MCF 10A (cell line): ENCODE results near the gene SBSN. TPM values are rescaled to one million over a fixed set of nuclear protein-coding genes. Genes with fewer than 3 reads are reported as not detected.

Experiments used
- BruUV-seq: library from RNA; stranded (reverse); fragments of 400-500 nt; replicated peaks from 2 replicates; lab custom pipeline; 2021; lab: Mats Ljungman, UMichigan
- CTCF ChIA-PET: fragments of 300-600 bp; sonication (Branson Sonifier 250); formaldehyde crosslinking; extraction: SDS; loops from one replicate; lab custom pipeline; 2021; ENCODE audit warnings: antibody characterized with exemption, inconsistent platforms; lab: Yijun Ruan, JAX
- POLR2A ChIA-PET: fragments of 300-600, 350-650 bp; sonication (Branson Sonifier 250); formaldehyde crosslinking; extraction: SDS; loops from one replicate; lab custom pipeline; 2020; ENCODE audit warnings: antibody characterized with exemption, inconsistent platforms; lab: Yijun Ruan, JAX
- DNase-seq: peaks from one replicate; pipeline ENCODE4 v3.0.0-alpha.2; 2018; ENCODE audit not compliant: unreplicated experiment
- H3K27ac Mint-ChIP-seq: one replicate; pipeline ENCODE4 v1.8.0; 2022; ENCODE audit warnings: mild to moderate bottlenecking, low read depth, mixed read lengths; ENCODE audit not compliant: unreplicated experiment
- H3K27me3 Mint-ChIP-seq: one replicate; pipeline ENCODE4 v1.8.0; 2022; ENCODE audit warnings: mixed read lengths; ENCODE audit not compliant: insufficient read depth, unreplicated experiment
- H3K36me3 Mint-ChIP-seq: one replicate; pipeline ENCODE4 v1.8.0; 2022; ENCODE audit warnings: mild to moderate bottlenecking, moderate library complexity, mixed read lengths; ENCODE audit not compliant: insufficient read depth, unreplicated experiment
- H3K4me1 Mint-ChIP-seq: one replicate; pipeline ENCODE4 v1.8.0; 2022; ENCODE audit warnings: mixed read lengths; ENCODE audit not compliant: insufficient read depth, unreplicated experiment
- H3K4me3 Mint-ChIP-seq: one replicate; pipeline ENCODE4 v1.8.0; 2022; ENCODE audit warnings: mild to moderate bottlenecking, moderate library complexity, mixed read lengths; ENCODE audit not compliant: unreplicated experiment
- H3K9me3 Mint-ChIP-seq: one replicate; pipeline ENCODE4 v1.8.0; 2022; ENCODE audit warnings: mixed read lengths; ENCODE audit not compliant: unreplicated experiment
- CTCF ChIP-seq: fragments of 200-600 bp; IDR thresholded peaks from one replicate; pipeline ENCODE4 v1.8.0; 2022; ENCODE audit warnings: antibody characterized with exemption, mild to moderate bottlenecking; ENCODE audit not compliant: unreplicated experiment
- intact Hi-C: fragments of 100-400 bp; cut with micrococcal nuclease; formaldehyde crosslinking; loops from 2 replicates; pipeline ENCODE4 v1.14.1; 2022
- total RNA-seq: library from RNA; stranded (reverse); gene quantifications from 2 replicates; pipeline ENCODE4 v1.2.3, GENCODE V29; 2022

The SBSN gene
- total RNA-seq, 1 experiment from 2014 or later, result not detected

GRCh38 chr19:35512831-35513627, 15.1 kb downstream of the SBSN start:
- ChIA-PET POLR2A (interaction anchor here (0.6 kb wide), 1 partner anchor 390 kb away, joined by 3 read pairs; no protein-coding TSS in a partner anchor), CTCF (interaction anchor here (0.7 to 1.1 kb wide), 3 partner anchors 79 to 239 kb away, joined by 3 to 4 read pairs (median 3); no protein-coding TSS in a partner anchor)
- Mint-ChIP-seq H3K4me1 (peaks cover 18% of the 10 kb centered on the region), H3K27ac (peak overlapping the region; percentile 72), H3K36me3 (no peaks in the 10 kb centered on the region), H3K4me3 (no peak overlapping the region), H3K9me3 (no peaks in the 10 kb centered on the region), H3K27me3 (no peaks in the 10 kb centered on the region)
- intact Hi-C loops, result no loop called here
- no peak for DNase-seq
- TF ChIP-seq CTCF, result no peak
- no TSS peak for BruUV-seq

- H3K27ac Mint-ChIP-seq, result no peak overlapping the region
- no peaks in the 10 kb centered on the region for H3K9me3 Mint-ChIP-seq
- ChIA-PET CTCF (interaction anchor here (0.9 to 8.6 kb wide), 6 partner anchors 9 to 134 kb away, joined by 3 to 108 read pairs (median 4); no protein-coding TSS in a partner anchor), POLR2A (interaction anchor here (0.6 kb wide), 1 partner anchor 101 kb away, joined by 3 read pairs; the partner anchor contains the start of gene HAUS5)
- no peak overlapping the region for H3K4me3 Mint-ChIP-seq
- DNase-seq, result no peak
- TF ChIP-seq CTCF, result no peak
- no peaks in the 10 kb centered on the region for H3K27me3 Mint-ChIP-seq
- peaks cover 15% of the 10 kb centered on the region for H3K4me1 Mint-ChIP-seq
- peaks cover 2% of the 10 kb centered on the region for H3K36me3 Mint-ChIP-seq
- BruUV-seq, result no TSS peak
- intact Hi-C loops, result loop anchor here (2.0 kb wide), 1 partner anchor 131 kb away; no protein-coding TSS in a partner anchor
Observed at GRCh38 chr19:35511337-35511736, 16.8 kb downstream of the SBSN start.

GRCh38 chr19:35510626-35510964, 17.5 kb downstream of the SBSN start:
- no peak for TF ChIP-seq CTCF
- no TSS peak for BruUV-seq
- Mint-ChIP-seq H3K4me1 (peaks cover 15% of the 10 kb centered on the region), H3K27me3 (no peaks in the 10 kb centered on the region), H3K4me3 (peak overlapping the region; percentile 74), H3K36me3 (peaks cover 6% of the 10 kb centered on the region), H3K9me3 (no peaks in the 10 kb centered on the region), H3K27ac (peak overlapping the region; percentile 75)
- intact Hi-C loops, result loop anchor here (1.0 to 2.0 kb wide), 2 partner anchors 132 to 207 kb away; no protein-coding TSS in a partner anchor
- POLR2A ChIA-PET, result interaction anchor here (0.6 to 1.3 kb wide), 5 partner anchors 8 to 321 kb away, joined by 3 to 4 read pairs (median 4); no protein-coding TSS in a partner anchor
- DNase-seq, result no peak
- CTCF ChIA-PET, result interaction anchor here (0.5 to 8.6 kb wide), 20 partner anchors 8 to 359 kb away, joined by 3 to 108 read pairs (median 4); no protein-coding TSS in a partner anchor
